GM19351 (cell line): ENCODE measurements around the gene PLSCR4.
"Not testable (repeated sequence)": the region's sequence is repeated elsewhere in the genome, so short reads cannot be mapped to it uniquely, and the experiment has no call there.

Source experiments
- ATAC-seq: cut with Tn5 transposase; IDR thresholded peaks from one replicate; pipeline ENCODE4 v1.9.1; 2021; ENCODE audit warnings: mild to moderate bottlenecking, moderate library complexity; ENCODE audit not compliant: unreplicated experiment

Gene PLSCR4

GRCh38 chr3:146247911-146248310 is 3.0 kb downstream of the PLSCR4 start:
- no peak for ATAC-seq

- no peak for ATAC-seq
These were observed 4.4 kb downstream of the PLSCR4 start for GRCh38 chr3:146246526-146246925.

- ATAC-seq = no peak
These were observed 7.3 kb downstream of the PLSCR4 start for GRCh38 chr3:146243559-146243958.

DNA sequence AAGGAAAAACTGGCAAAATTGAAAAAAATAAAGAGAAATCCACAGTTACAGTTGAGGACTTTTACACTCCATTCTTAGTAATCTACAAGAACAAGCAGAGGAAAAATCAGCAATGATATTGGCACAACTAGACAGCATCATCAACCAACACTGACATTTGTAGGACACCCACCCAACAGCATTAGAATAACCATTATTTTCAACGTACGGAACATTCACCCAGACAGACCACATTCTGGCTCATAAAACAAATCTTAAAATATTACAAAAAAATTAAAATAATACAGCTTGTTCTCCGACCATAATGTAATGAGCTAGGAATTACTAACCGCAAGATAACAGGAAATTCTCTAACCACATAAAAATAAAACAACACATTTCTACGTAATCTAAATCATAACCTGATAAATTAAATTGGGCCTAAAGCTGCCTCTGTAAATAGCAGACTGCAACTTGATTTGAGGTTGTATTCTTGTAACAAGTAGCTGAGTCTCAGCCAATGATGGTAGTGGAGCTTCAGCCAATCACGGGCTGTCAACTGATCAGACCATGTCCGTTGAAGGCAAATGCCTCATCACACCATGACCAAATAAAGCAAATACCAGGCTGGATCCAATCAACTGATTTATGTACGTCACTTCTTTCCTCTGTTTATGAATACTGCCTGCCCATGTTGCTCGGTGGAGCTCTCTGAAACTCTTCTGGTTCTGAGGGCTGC is 9.2 kb downstream of the PLSCR4 start:
- ATAC-seq = no peak

- ATAC-seq = no peak
These were observed 17.4 kb downstream of the PLSCR4 start for GRCh38 chr3:146233487-146233886.

GRCh38 chr3:146227486-146227885 is 23.4 kb downstream of the PLSCR4 start:
- no peak for ATAC-seq

DNA sequence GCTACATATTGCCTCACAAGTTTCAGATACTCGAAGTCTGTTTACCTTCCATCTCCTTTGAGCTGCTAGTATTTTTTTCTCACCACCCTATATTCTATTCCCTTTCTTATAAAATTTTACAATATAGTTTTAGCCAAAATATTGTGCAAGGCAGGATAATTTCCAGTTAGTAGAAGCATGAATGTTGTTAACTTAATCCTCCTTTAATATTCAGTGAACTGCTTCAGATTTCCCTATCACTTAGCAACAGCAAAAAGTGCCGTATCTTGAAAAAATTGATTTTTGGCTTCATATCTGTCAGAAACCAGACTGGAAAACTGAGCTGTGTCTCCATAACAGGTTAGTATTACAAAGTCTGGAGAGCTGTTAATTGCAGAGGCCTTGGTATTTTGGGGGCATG is 24.0 kb downstream of the PLSCR4 start:
- ATAC-seq = no peak

DNA sequence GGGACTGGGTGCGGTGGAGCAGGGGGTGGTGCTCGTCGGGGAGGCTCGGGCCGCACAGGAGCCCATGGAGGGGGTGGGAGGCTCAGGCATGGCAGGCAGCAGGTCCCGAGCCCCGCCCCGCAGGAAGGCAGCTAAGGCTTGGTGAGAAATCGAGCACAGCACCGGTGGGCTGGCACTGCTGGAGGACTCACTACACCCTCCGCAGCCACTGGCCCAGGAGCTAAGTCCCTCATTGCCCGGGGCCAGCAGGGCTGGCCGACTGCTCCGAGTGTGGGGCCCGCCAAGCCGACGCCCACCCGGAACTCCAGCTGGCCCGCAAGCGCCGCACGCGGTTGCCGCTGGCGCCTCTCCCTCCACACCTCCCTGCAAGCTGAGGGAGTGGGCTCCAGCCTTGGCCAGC is 25.4 kb downstream of the PLSCR4 start:
- ATAC-seq = not testable (repeated sequence)

DNA sequence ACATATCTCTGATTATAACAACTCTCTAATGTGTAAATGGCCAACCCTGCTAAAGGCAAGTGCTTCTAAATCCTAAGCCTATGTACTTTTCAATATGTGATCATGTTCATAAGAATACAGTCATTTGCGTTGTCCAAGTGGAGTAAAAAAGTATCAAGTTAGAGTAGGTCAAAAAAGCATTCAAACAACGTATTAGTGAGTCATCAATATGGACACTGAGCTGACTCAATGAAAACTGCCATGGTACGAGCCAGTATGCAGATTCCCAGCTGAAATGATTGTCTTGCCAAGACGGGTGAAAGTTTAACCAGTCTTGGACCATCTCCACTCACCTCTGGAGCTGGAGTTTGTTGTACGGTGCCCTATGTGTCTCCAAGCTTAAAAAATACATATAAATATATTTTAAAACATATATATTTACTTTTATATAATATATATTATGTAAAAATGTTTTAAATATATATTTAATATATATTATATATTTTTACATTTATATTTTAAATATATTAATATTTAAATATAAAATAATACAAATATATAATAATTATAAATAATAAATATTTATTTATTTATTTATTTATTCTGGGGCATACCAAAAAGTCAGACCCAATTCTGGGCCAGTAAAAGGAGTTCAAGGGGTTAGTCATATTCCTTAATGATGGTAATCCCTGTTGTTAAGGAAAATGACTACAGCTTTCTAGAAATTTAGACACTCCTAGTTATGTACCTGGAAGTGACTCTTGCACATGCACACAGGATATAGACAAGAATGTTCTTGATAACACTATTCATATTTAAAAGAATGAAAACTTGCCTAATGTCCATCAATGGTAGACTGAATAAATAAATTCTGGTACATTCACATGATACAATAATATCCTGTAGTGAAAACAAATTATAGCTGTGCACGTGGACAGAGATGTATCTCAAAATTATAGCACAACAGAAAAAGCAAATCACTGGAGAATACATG is 27.2 kb downstream of the PLSCR4 start:
- ATAC-seq = no peak

- no peak for ATAC-seq
These were observed 28.5 kb downstream of the PLSCR4 start for GRCh38 chr3:146222204-146223046.

- no peak for ATAC-seq
These were observed 29.6 kb downstream of the PLSCR4 start for GRCh38 chr3:146221276-146221675.

DNA sequence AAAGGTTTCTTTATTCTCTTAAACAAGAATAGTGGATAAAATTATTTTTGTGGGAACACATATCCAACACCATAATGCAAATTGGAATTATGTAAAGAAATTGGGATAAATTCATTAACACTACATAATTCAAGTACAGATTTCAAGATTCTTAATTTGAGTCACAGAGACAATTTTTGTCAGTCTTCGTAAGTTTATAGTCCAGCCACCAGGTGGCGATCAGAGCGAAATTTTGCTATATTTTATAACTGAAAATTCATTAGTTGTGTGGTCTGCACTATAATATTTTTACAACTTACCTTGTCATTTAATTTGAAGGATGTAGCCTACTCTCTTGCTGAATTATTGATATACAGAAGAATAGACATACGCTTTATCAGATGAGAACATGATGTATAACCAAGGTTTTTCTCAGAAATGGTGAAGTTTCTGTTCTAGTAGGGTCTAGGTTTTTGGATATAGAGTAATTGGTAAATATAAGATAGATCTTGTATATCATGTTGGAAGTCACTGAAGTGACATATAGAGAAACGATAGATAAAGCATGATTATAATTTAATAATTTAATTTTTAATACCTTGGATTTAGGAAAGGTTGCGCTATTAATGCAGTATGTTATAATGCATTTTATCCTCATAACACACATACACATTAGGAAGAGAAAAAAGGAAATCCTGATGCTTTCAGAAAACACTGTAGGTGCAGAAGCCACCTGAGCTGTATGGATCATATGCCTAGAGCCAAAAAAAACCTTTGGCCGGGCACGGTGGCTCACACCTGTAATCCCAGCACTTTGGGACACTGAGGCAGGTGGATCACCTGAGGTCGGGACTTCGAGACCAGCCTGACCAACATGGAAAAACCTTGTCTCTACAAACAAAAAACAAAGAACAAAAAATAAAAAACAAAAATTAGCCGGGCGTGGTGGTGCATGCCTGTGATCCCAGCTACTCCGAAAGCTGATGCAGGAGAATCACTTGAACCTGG is 31.7 kb downstream of the PLSCR4 start:
- peak; percentile 41 for ATAC-seq

DNA sequence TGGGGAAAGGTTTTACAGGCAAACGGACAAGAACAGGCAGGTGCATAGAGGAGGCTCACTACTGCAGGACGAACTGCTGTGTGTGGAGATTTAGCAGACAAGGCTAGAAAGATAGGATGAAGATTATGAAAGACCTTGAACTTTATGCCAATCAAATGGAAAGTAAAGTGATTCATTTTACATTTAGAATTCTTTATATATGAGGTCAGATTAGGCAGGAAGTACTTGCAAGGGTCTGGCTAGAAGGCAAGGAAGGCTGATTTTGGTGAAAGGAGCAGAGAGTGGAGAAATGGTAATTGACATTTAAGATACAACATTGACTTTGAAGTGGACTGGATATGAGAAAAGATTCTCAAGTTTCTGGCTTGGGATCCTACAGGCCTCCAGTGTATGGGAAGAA is 33.6 kb downstream of the PLSCR4 start:
- ATAC-seq = no peak

DNA sequence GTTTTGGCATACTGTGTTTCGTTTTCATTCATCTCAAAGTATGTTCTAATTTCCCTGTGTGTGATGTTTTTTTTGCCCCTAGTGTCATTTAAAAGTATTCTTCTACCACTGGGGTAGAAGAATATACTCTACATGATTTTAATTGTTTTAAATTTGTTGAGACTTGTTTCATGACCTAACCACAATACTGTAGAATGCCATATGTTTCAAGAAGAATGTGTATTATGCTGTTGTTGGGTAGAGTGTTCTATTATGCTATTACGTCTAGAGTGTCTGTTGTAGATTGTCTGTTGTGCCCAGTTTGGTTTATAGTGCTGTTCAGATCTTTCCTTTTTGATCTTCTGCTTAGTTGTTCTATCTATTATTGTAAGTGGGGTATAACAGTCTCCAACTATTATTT is 36.4 kb downstream of the PLSCR4 start:
- ATAC-seq = no peak

GRCh38 chr3:146209371-146209770 is 41.5 kb downstream of the PLSCR4 start:
- ATAC-seq = no peak

DNA sequence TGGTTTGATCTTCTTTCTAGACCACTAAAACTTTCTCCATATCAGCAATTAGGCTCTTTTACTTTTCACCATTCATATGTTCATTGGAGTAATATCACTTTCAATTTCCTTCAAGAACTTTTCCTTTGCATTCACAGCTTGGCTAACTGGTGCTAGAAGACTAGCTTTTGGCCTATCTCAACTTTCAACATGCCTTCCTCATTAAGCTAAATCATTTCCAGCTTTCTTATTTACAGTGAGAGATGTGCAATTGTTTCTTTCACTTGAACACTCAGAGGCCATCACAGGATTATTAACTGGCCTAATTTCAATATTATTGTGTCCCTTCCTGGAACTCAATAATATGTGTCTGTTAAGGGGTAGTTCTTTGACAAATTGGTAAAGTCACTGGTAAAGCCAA is 47.1 kb downstream of the PLSCR4 start:
- ATAC-seq = no peak

GRCh38 chr3:146200461-146201220 is 50.3 kb downstream of the PLSCR4 start:
- ATAC-seq = no peak

GRCh38 chr3:146199762-146200161 is 51.1 kb downstream of the PLSCR4 start:
- ATAC-seq = no peak

DNA sequence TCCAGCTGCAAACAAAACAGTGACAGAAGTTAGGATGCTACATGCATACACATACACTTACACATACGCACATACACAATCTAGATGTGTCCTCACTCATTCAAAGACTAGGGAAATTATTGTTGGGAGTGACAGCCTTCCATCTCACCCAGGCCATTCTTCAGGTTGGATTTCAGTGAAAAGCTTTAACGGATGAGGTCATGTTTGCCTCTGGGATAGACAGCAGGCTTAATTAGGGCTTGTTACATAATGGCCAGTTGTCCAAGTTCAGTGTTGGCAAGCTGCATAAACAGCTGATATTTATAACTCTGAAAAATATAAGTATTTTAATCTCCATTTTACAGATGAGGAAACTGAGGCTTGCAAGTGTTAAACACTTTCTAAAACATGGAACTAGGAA is 54.1 kb downstream of the PLSCR4 start:
- ATAC-seq = no peak
